Bone marrow (tissue), 2 donors: ENCODE data around the gene NRARP.
A peak's percentile ranks its signal among the peaks of the same experiment; 100 is the strongest.

Experiments
- DNase-seq, 2 donors: peaks; one replicate each; lab custom pipeline; 2025; lab: John Stamatoyannopoulos, UW

NRARP gene

GRCh38 chr9:137321726-137322361, 19.8 kb upstream of the NRARP start:
- DNase-seq, result no peak

- DNase-seq, result peak; percentile 54 to 89
These were observed 18.7 kb upstream of the NRARP start for GRCh38 chr9:137320555-137321384.

DNA sequence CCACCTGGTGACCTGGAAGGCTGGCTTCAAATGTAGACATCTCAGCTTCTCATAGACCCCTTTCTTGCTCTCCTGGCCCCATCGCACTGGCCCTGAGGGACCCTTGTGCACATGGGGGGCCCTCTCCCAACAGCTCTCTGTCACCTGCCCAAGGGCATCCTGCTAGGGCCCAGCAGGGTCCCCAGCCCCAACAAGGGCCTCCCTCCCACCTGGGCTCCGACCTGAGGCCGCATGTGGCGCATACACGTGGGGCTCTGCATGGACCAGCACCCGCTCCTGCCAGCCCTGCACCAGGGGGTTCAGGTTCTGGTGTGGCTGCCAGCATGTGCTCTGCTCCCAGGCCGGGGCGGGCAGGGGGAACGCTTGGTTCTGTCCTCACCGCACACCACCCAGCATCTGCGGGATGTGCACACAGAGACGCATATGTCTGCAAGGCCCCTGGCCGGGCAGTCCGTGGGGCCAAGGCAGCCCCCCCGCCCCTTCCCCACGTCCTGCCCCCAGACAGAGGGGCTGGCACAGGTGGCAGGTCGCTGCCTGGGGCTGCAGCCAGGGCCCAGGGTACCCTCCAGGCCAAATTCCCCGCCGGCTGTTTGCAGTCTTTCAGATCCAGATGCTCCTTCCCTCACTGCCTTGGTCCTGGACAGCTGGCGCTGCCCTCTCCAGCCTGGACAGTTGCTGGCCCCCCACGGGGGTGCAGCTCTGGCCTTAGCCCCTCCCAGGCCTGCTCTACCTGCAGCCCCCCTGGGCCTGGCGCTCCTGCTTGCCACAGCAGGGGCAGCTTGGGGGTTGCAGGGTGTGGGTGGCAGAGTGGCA, 17.9 kb upstream of the NRARP start:
- DNase-seq, result no peak

- no peak for DNase-seq
These were observed 17.1 kb upstream of the NRARP start for GRCh38 chr9:137319011-137319738.

- DNase-seq, result no peak
These were observed 16.5 kb upstream of the NRARP start for GRCh38 chr9:137318602-137319001.

DNA sequence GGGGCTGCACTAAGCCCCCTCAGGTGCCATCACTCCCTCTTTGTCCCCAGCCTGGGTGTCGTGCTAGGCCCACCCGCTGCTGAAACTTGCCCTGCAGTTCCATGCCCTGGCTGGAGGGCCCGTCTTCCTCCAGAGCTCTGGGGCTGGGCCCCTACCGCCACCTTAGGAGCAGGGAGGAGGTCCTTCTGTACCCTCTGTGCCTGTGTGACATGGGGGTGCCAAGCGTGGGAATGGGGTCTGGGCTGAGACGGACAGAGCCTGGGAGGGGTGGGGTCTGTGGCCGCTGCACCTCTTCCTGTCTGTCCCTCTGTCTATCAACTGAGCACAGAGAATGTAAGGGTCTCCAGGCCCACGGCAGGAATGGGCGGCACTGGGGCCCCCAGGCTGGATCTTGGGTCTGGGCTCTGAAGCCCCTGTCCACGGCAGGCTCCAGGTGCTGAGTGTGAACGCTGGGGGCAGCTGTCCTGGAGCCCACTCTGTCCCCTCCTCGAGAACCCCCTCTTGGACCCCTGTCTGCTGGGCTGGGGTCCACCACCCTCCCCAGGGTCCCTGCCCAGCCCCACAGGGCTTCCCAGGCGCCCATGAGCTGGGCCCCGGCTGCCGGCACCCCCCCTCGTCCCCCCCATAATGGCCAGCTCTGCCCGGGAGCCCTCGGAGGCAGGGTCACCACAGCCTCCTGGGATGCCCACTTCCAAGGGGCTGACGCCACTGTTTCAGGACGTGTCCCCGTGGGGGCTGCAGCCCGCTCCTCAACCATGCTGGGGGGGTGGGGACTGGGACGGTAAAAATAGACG, 15.8 kb upstream of the NRARP start:
- DNase-seq, result no peak

DNA sequence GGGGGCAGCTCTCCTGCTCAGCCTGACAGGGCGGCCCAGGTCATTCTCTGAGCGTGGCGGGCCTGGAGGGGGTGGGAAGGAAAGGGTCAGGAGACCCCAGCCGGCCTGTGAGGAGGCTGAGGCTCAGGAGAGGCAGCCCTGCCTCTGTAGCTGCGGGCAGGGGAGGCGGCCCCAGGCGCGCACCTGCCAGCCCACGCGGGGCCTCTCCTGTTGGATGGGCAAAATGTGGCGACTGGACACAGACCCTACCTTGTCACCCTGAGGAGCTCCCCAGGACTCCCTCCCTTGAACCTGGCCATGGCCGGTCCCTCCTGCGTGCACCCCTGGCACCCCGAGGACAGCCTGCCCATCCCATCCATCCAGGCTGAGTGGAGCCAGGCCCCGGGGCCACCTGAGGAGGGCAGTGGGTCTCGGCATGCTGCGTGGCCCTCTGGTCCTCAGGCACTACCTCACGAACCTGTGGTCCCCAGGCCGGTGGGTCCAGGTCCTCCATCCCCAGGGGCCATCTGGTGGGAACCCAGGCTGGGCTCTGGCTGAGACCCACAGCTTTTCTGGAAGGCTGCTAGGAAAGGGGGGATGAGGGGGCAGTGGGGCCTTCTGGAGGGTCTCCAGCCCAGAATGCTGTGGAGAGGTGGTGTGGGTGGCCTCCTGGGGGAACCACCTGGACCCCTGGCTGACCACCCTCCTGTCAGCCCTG, 15.1 kb upstream of the NRARP start:
- DNase-seq, result no peak

DNA sequence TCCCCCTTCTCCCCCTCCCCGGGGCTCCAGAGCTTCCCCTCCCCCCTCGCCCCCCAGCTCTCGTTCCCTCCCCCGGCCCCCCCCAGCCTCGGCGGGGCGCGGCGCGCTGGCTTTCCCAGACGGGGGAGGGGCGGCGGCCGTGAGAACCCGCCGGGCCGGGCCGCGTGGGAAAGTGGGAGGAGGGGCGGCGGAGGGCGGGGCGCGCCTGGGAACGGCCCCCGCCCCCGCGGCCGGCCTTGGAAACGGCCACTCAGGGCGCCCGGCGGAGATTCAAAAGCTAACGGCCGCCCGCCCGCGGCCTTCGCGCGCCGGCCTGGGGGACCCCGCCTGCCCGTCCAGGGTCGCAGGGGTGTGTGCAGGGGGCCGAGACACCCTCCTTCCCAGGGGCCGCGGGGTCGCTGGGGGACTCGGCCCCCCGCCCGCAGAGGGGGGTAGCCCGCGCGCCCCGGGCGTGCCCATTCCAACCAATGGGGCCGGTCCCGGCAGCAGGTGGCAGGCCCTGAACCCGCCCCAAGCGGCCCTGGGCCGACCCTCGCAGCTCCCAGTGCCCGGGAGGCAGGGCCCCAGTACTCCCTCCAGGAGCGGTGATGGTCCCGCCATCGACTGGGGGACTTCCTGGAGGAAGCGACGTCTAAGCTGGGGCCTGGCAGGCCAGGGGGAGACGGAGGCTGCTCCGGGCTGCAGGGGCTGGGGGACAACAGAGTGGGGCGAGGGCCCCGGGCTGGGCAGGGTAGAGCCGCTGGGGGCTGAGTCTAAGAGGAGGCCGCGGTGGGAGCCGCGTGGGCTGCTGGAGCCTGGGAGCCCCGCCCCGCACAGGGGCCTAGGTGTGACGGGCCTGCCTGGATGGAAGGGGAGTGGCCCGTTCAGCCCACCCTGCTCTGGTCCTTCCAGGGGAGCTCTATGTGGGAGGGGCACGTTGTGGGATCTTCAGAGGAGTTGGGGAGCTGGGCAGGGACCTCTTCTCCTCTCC, 14.2 kb upstream of the NRARP start:
- DNase-seq, result peak in 1 of 2 donors; percentile 11

- DNase-seq, result no peak
These were observed 13.5 kb upstream of the NRARP start for GRCh38 chr9:137315581-137316011.

- DNase-seq, result no peak
These were observed 12.8 kb upstream of the NRARP start for GRCh38 chr9:137314561-137315560.

DNA sequence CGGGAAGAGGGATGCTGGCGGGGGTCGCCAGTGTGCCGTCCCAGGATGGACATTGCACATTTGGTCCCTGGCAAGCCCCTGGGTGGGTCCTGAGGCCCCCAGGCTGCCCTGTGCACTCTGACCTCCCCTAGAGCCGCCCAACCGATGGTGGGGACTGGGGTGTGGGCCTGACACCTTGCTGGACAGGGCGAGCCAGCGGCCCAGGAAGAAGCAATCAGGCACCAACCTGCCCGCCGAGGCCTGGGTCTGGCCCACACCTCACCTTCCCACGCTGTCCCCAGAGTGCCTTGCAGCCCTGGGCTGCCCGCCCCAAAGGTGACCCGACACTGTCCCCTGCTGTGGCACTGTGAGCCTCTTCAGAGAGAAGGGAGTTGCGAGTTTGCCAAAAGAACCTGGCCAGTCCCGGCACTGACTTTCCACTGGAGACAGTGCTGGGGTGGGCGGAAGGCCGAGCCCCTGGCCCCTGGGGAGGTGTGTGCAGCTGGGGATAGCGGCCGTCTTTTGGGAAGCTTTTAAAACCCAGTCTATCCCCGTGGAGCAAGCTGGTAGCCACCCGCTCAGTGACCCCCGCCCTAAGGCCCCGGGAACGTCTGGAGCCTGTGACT, 12.0 kb upstream of the NRARP start:
- DNase-seq, result no peak

DNA sequence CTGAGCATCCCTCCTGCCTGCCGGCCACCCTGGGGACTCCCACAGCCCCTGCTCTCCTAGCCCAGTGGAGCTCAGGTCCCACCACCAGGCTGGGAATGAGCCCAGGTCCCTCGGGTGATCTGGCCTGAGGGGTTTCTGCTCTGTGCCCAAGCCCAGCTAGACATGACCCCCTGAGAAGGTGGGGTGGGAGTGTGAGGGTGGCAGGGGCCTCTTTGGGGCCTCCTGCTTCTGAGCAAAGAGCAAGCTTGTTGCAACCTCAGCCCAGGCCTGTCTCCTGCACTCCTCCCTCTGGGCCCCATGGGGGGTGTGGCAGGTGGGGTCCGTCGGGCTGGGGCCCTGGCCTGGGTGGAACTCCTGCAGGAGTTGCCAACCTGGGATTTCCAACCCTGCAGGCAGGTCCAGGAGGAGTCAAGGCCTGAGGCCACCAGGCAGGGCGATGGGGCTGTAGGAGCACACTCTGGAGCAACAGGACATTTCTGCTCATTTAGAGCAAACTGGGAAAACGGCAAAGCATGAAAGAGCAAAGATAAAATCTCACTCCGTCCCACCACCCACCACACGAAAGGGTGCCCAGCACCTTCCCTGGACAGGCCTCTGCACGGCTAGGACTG, 11.4 kb upstream of the NRARP start:
- no peak for DNase-seq

DNA sequence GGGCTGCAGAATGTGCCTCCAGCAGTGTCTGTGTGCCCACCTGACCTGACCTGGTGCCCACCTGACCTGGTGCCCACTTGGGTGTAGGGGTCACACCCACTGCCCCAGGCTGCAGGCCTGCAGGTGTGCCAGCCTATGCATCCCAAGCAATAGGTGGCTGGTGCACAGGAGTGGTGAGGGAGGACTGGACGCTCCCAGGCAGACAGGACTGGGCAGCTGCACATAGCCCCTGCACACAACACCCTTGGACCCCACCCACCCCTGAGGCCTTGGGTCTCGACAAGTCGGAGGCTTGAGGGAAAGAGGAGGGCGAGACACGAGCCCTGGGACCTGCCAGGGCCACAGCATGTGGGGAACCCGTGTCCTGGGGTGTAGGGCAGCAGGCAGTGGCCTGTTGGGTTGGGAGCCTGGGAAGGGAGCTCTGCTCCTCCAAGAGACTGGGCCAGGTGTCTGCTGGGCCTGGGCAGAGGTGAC, 10.8 kb upstream of the NRARP start:
- no peak for DNase-seq

DNA sequence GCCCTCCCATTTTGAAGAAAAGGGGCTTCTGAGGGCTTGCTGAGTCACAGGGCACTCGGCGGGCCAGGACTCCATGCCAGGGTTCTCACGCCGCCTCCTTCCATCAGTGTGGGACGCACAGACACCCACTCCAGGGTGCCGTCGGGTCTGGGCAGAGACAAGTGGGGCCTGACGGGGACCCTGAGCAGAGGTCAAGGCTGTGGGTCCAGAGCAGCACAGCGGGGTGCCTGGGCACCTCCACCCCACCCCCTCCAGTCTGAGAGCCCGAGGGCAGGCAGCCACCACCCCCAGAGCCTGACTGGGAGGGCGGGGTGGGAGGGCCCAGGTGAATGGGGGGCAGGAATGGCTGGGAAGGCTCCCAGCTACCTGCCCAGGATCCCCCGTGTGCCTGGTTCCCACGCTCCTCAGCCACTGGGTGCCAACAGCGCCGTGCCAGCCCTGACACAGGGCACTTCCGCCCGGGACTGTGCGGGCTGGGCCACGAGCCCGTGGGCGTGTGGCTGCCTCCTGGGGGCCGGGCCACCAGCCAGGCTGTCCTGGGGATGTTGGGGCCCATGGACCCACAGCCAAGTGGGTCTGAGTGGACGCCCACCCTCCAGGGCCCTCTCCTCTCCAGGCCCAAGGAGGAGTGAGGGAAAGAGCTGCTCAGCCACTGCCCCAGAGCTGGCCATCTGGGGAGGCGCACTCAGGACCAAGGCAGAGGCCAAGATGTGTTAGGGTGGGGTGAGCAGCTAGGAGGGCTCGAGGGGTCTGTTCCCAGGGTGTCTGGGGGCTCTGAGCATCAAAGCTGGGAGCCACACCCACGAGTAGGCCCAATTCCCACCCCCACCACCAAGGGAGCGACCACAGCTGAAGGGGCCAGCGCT, 10.1 kb upstream of the NRARP start:
- no peak for DNase-seq

DNA sequence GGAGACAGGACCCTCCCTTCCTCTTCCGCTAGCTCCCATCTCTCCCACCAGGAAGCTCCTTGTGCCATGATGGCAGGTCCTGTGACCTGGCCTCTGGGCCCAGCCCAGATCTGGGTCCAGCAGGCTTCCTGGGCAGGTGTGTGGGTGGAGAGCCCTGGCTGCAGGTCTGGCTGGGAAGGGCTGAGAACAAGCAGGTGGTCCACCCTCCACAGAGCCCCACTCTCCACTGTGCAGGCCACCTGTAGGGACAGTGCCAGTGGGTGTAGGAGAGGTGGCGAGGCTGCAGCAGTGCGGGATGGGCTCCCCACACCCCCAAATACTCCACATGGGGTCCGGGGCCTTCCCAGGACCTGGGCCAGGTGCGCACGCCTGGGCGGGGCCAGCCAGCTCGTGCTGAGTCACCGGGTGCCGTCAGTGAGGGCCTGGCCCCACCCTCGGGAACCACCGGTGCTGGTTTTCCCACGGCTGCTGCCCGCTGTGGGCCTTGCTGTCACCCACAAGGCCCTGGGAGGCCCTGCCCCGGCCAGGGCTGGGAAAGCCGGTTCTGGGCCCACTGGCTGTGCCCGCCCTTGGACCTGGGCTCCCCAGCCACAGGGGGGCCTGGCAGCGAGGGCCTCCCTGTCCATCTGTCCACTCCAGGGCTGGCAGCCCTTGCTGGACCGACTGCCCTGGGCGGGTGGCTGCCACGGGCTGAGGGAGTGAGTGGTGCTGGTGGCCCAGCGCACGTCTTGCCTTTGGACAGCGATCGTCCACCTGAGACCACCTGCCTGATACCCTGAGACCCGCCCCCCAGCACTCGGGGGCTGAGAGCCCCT, 9.3 kb upstream of the NRARP start:
- DNase-seq, result no peak
